Esophagus muscularis mucosa (tissue), 3 donors: ENCODE results near the gene FMN2.

Experiments
- EP300 ChIP-seq: sonication (generic); formaldehyde crosslinking; IDR thresholded peaks from one replicate; pipeline ENCODE4 v1.6.1; 2017; ENCODE audit warnings: antibody characterized with exemption
- TF ChIP-seq, protein P1 (sequence below), 3 experiments: fragments of 200-600 bp in 2 of 3; fragments of 450-650 bp in 1 of 3; sonication (generic) in 2 of 3; IDR thresholded peaks; one replicate each; pipeline ENCODE4 v1.5.1; 2017 to 2019; ENCODE audit warnings: antibody characterized with exemption in 3 of 3, mild to moderate bottlenecking in 2 of 3, moderate library complexity in 1 of 3

DNA sequence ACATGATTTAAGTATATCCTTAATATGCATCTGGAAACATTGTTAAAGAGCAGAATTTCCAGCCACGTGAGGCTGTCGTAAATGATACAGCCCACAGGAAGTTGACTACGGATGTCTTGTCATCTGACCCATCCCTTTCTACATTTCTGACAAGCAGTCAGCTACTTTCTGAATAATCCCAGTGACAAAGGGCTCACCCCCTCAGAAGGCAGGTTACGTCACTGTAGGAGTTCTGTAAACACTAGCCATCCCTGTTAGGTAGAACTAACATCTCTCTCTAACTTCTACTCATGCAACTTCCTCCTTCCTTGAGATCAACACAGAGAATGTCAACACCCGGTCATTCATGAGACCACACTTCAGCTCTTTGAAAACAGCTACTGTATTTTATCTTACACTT, 261.1 kb downstream of the FMN2 start:
- no peak for TF ChIP-seq EP300
- TF ChIP-seq, protein P1, sequence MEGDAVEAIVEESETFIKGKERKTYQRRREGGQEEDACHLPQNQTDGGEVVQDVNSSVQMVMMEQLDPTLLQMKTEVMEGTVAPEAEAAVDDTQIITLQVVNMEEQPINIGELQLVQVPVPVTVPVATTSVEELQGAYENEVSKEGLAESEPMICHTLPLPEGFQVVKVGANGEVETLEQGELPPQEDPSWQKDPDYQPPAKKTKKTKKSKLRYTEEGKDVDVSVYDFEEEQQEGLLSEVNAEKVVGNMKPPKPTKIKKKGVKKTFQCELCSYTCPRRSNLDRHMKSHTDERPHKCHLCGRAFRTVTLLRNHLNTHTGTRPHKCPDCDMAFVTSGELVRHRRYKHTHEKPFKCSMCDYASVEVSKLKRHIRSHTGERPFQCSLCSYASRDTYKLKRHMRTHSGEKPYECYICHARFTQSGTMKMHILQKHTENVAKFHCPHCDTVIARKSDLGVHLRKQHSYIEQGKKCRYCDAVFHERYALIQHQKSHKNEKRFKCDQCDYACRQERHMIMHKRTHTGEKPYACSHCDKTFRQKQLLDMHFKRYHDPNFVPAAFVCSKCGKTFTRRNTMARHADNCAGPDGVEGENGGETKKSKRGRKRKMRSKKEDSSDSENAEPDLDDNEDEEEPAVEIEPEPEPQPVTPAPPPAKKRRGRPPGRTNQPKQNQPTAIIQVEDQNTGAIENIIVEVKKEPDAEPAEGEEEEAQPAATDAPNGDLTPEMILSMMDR (IDR thresholded peaks at IDR 0.05) = no peak
